T-cell (primary cell): ENCODE data around the gene TOMM22. TPM values are rescaled to one million over a fixed set of nuclear protein-coding genes. Genes with fewer than 3 reads are reported as not detected.
A peak's percentile ranks its signal among the peaks of the same experiment; 100 is the strongest.

Source experiments
- ATAC-seq, 4 experiments: fragments of 200-7000 bp in 3 of 4; fragments of 150-1000 bp in 1 of 4; cut with Tn5 transposase; replicated peaks in 1 of 4; 1 replicate in 3 of 4; 2 replicates in 1 of 4; pipeline ENCODE4 v1.10.0; 2021; ENCODE audit warnings: moderate library complexity in 3 of 4, mild to moderate bottlenecking in 2 of 4, moderate number of reproducible peaks in 1 of 4
- CTCF ChIA-PET, 2 donors: fragments of 300-600 bp; sonication (Branson Sonifier 250); formaldehyde crosslinking; loops; one replicate each; lab custom pipeline; 2022; ENCODE audit warnings: antibody characterized with exemption in 2 of 2; lab: Charles Lee
- POLR2A ChIA-PET, 2 donors: fragments of 300-600 bp; sonication (Branson Sonifier 250); formaldehyde crosslinking; loops; one replicate each; lab custom pipeline; 2022; ENCODE audit warnings: antibody characterized with exemption in 2 of 2; lab: Charles Lee
- DNase-seq, 35 experiments: peaks; one replicate each; pipeline versions ENCODE4 v3.0.0 to v3.0.0-alpha.2; 2013 to 2023
- H3K27ac ChIP-seq: one replicate; pipeline ENCODE4 v1.5.1; 2013; ENCODE audit warnings: low read length
- H3K27me3 ChIP-seq, 2 experiments: replicated peaks in 1 of 2; 1 replicate in 1 of 2; 2 replicates in 1 of 2; pipeline versions ENCODE4 v1.6.1 to v1.7.0; 2013; ENCODE audit warnings: low read length in 1 of 2, mixed read lengths in 1 of 2; ENCODE audit not compliant: control insufficient read depth in 2 of 2, insufficient read depth in 2 of 2; ENCODE audit errors: extremely low read depth in 1 of 2
- H3K36me3 ChIP-seq, 2 donors: 1 replicate in 1 of 2; 2 replicates in 1 of 2; pipeline versions ENCODE4 v1.6.1 to v1.7.0; 2013; ENCODE audit warnings: low read length in 1 of 2; ENCODE audit not compliant: control insufficient read depth in 2 of 2, insufficient read depth in 1 of 2; ENCODE audit errors: extremely low read depth in 1 of 2
- H3K4me1 ChIP-seq, 2 experiments: 1 replicate in 1 of 2; 2 replicates in 1 of 2; pipeline versions ENCODE4 v1.6.1 to v1.7.0; 2013; ENCODE audit warnings: low read length in 2 of 2, mixed read lengths in 1 of 2; ENCODE audit not compliant: insufficient read depth in 2 of 2, control insufficient read depth in 1 of 2; ENCODE audit errors: extremely low read depth in 1 of 2
- H3K4me3 ChIP-seq, 2 donors: 1 replicate in 1 of 2; 2 replicates in 1 of 2; pipeline versions ENCODE4 v1.5.1 to v1.7.0; 2013; ENCODE audit warnings: mild to moderate bottlenecking in 2 of 2, low read length in 1 of 2, moderate library complexity in 1 of 2; ENCODE audit not compliant: control insufficient read depth in 1 of 2; ENCODE audit errors: extremely low read depth in 1 of 2
- H3K9me3 ChIP-seq: 2 replicates; pipeline ENCODE4 v1.7.0; 2013
- H3K27ac Mint-ChIP-seq, 2 donors: one replicate each; pipeline ENCODE4 v1.8.0; 2020 to 2021; ENCODE audit warnings: mild to moderate bottlenecking in 2 of 2, mixed read lengths in 2 of 2
- H3K27me3 Mint-ChIP-seq, 2 donors: one replicate each; pipeline ENCODE4 v1.8.0; 2021 to 2022; ENCODE audit warnings: mixed read lengths in 2 of 2
- H3K36me3 Mint-ChIP-seq: one replicate; pipeline ENCODE4 v1.8.0; 2021; ENCODE audit warnings: mixed read lengths
- H3K4me1 Mint-ChIP-seq, 3 donors: one replicate each; pipeline ENCODE4 v1.8.0; 2020 to 2022; ENCODE audit warnings: mixed read lengths in 3 of 3, mild to moderate bottlenecking in 1 of 3
- H3K4me3 Mint-ChIP-seq, 3 donors: one replicate each; pipeline ENCODE4 v1.8.0; 2020 to 2022; ENCODE audit warnings: mild to moderate bottlenecking in 3 of 3, mixed read lengths in 3 of 3, moderate library complexity in 3 of 3
- H3K9me3 Mint-ChIP-seq, 3 donors: one replicate each; pipeline ENCODE4 v1.8.0; 2020 to 2022; ENCODE audit warnings: mixed read lengths in 3 of 3
- WGBS: methylation state at CpG from one replicate; pipeline ENCODE4 v1.1.5; 2013; ENCODE audit warnings: missing lambda C conversion rate; ENCODE audit not compliant: insufficient coverage; 5-methylcytosine and 5-hydroxymethylcytosine counted together
- total RNA-seq, 35 experiments: library from RNA in 6 of 35; stranded (reverse) in 6 of 35; fragments of 120-200 nt in 1 of 35; gene quantifications; one replicate each; pipeline versions ENCODE4 v1.2.1 to v1.2.4 and lab custom pipeline; 2013 to 2026

Gene TOMM22
- total RNA-seq, 5 donors from 2014 or later (not counting 1 experiment from before 2014, with no cell fraction given) = 52.4 to 58.1 (median 53.3) TPM

DNA sequence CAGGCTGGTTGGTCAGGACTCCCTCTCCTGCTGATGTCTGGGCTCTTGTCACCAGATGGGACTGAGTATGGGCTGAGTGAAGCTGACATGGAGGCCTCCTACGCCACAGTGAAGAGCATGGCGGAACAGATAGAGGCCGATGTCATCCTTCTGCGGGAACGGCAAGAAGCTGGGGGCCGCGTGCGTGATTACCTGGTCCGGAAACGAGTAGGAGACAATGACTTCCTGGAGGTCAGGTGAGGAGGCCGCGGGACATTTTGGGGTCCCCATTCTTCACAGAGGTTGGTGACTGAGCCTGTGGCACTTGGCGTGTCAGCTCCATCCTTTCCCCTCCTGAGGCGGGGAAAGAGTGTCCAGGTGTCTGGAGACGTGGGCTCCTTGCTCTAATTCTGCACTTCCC, 34.1 kb downstream of the TOMM22 start:
- ChIA-PET CTCF (interaction anchor here in 1 of 2 donors (0.5 to 1.2 kb wide), 2 partner anchors 9 to 1294 kb away, joined by 4 to 5 read pairs; no protein-coding TSS in a partner anchor), POLR2A (interaction anchor here in 1 of 2 donors (1.7 kb wide), 1 partner anchor 17 kb away, joined by 6 read pairs; no protein-coding TSS in a partner anchor)
- no peak for ATAC-seq
- no peak overlapping the region for H3K4me3 Mint-ChIP-seq
- peaks cover 42 to 53% (median 45%) of the 10 kb centered on the region in 3 donors for H3K4me1 Mint-ChIP-seq
- H3K27ac ChIP-seq = no peak overlapping the region
- H3K4me3 ChIP-seq = no peak overlapping the region
- no peaks in the 10 kb centered on the region for H3K27me3 Mint-ChIP-seq
- no peaks in the 10 kb centered on the region for H3K27me3 ChIP-seq
- H3K36me3 Mint-ChIP-seq = peaks cover 50% of the 10 kb centered on the region
- H3K9me3 Mint-ChIP-seq = no peaks in the 10 kb centered on the region
- H3K36me3 ChIP-seq = peaks cover 10 to 66% of the 10 kb centered on the region in 2 donors
- DNase-seq = no peak
- H3K27ac Mint-ChIP-seq = peak overlapping the region in 1 of 2 donors; percentile 11
- H3K4me1 ChIP-seq = peaks cover 0 to 22% of the 10 kb centered on the region in 2 experiments
- 98% methylated on average over 11 of the region's 15 CpGs for WGBS
- H3K9me3 ChIP-seq = no peaks in the 10 kb centered on the region

DNA sequence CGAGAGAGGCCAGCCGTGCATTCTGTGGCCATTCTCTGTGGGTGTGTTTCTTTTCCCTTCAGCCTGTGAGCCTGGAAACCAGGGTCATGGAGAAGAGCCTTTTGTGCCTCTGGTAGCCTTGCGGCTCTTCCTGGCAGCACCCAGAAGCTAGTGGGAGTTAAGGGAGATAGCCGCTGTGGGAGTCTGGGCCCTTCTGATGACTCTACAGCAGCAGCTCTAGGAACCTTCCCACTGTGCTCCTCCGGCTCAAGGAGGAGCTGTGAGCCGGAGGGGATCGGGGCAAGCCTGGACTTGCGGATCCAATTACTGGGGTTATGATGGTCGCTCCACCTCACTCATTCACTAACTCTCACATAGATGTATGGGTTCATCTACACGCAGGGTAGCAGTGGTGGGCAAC, 34.5 kb downstream of the TOMM22 start:
- DNase-seq (no peak), ATAC-seq (no peak)
- 97% methylated on average over 8 of the region's 10 CpGs for WGBS
- Histone ChIP-seq H3K9me3 (no peaks in the 10 kb centered on the region), H3K27me3 (no peaks in the 10 kb centered on the region), H3K4me1 (peaks cover 0 to 22% of the 10 kb centered on the region in 2 experiments), H3K36me3 (peaks cover 10 to 64% of the 10 kb centered on the region in 2 donors), H3K4me3 (no peak overlapping the region), H3K27ac (no peak overlapping the region)
- peaks cover 48% of the 10 kb centered on the region for H3K36me3 Mint-ChIP-seq
- H3K27ac Mint-ChIP-seq = no peak overlapping the region
- no peak overlapping the region for H3K4me3 Mint-ChIP-seq
- POLR2A ChIA-PET = no interaction called here
- H3K27me3 Mint-ChIP-seq = no peaks in the 10 kb centered on the region
- CTCF ChIA-PET = interaction anchor here in 1 of 2 donors (0.5 kb wide), 1 partner anchor 1294 kb away, joined by 5 read pairs; no protein-coding TSS in a partner anchor
- peaks cover 38 to 49% (median 41%) of the 10 kb centered on the region in 3 donors for H3K4me1 Mint-ChIP-seq
- no peaks in the 10 kb centered on the region for H3K9me3 Mint-ChIP-seq

DNA sequence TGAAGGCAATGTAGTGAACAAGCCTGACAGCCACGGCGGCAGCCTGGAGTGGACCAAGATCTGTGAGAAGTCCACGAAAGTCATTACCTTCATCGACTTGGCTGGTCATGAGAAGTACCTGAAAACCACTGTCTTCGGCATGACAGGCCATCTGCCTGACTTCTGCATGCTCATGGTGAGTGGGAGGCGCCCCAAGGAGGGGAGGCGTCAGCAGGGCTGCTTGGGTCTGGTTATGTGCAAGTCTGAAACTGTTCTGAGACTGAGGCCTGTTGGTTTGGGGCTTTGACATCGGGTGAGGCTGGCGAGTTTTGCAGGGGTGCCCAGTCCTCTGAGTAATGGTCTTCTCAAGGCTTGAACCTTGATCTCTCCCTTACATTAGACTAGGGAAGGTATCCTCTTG, 35.1 kb downstream of the TOMM22 start:
- H3K36me3 Mint-ChIP-seq = peaks cover 51% of the 10 kb centered on the region
- Histone ChIP-seq H3K27me3 (no peaks in the 10 kb centered on the region), H3K36me3 (peaks cover 14 to 68% of the 10 kb centered on the region in 2 donors), H3K27ac (no peak overlapping the region), H3K9me3 (no peaks in the 10 kb centered on the region), H3K4me3 (no peak overlapping the region), H3K4me1 (peaks cover 0 to 22% of the 10 kb centered on the region in 2 experiments)
- CTCF ChIA-PET = no interaction called here
- no peaks in the 10 kb centered on the region for H3K27me3 Mint-ChIP-seq
- H3K4me1 Mint-ChIP-seq = peaks cover 36 to 45% (median 40%) of the 10 kb centered on the region in 3 donors
- POLR2A ChIA-PET = no interaction called here
- H3K4me3 Mint-ChIP-seq = no peak overlapping the region
- DNase-seq = no peak
- H3K9me3 Mint-ChIP-seq = no peaks in the 10 kb centered on the region
- H3K27ac Mint-ChIP-seq = no peak overlapping the region
- ATAC-seq = no peak
- 95% methylated on average over 8 of the region's 9 CpGs for WGBS

DNA sequence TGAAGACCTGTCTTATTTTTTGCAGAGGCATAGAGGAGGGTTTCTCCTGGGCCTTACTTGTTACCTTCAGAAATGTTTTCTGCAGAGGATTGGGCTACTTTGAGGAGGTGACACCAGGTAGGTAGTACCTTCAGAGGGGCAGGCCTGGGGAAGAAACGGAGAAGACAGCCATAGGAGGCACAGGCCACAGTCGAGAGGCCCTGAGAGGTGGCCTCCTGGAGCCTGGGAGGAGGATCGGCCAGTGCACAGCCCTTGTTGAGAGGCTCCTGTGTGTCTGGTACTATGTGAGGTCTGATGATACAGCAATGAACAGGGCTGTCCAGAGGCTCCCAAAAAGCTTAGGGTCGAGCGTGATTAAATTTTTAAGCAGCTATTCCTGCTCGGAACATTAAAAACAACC, 35.5 kb downstream of the TOMM22 start:
- Histone ChIP-seq H3K4me3 (no peak overlapping the region), H3K36me3 (peaks cover 14 to 65% of the 10 kb centered on the region in 2 donors), H3K4me1 (peaks cover 0 to 22% of the 10 kb centered on the region in 2 experiments), H3K27ac (no peak overlapping the region), H3K9me3 (no peaks in the 10 kb centered on the region), H3K27me3 (no peaks in the 10 kb centered on the region)
- Mint-ChIP-seq H3K27ac (no peak overlapping the region), H3K4me1 (peaks cover 33 to 41% (median 36%) of the 10 kb centered on the region in 3 donors), H3K36me3 (peaks cover 47% of the 10 kb centered on the region), H3K4me3 (no peak overlapping the region), H3K9me3 (no peaks in the 10 kb centered on the region), H3K27me3 (no peaks in the 10 kb centered on the region)
- 94% methylated on average over 3 of the region's 6 CpGs for WGBS
- DNase-seq = no peak
- no peak for ATAC-seq
- ChIA-PET POLR2A (no interaction called here), CTCF (no interaction called here)

DNA sequence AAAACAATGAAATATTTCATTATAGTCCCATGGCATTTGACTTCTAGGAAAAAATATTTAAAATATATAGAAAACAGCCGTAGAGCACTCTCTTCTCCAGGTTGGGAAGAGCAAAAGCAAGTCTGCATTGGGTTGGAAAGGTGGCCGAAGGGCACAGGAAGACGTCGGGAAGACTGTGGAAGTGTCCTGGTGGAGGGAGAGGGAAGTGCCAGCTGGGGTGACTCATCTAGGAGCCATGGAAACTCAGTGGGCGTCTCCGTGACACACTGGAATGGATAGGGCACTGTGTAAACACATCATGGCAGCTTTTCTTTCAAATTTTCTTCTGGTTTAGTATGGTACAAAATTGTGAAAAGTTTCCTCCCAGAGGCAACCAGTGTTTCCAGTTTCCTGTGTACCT, 36.7 kb downstream of the TOMM22 start:
- H3K9me3 Mint-ChIP-seq = no peaks in the 10 kb centered on the region
- peaks cover 44% of the 10 kb centered on the region for H3K36me3 Mint-ChIP-seq
- H3K27ac Mint-ChIP-seq = no peak overlapping the region
- H3K9me3 ChIP-seq = no peaks in the 10 kb centered on the region
- DNase-seq (no peak), ATAC-seq (no peak)
- no peak overlapping the region for H3K27ac ChIP-seq
- no peak overlapping the region for H3K4me3 ChIP-seq
- no peak overlapping the region for H3K4me3 Mint-ChIP-seq
- 85% methylated on average over 5 of the region's 6 CpGs for WGBS
- H3K4me1 Mint-ChIP-seq = peaks cover 21 to 30% (median 24%) of the 10 kb centered on the region in 3 donors
- POLR2A ChIA-PET = interaction anchor here in 1 of 2 donors (1.1 kb wide), 1 partner anchor 13 kb away, joined by 4 read pairs; the partner anchor contains the start of gene GTPBP1
- CTCF ChIA-PET = interaction anchor here in 1 of 2 donors (0.7 kb wide), 1 partner anchor 29 kb away, joined by 3 read pairs; no protein-coding TSS in a partner anchor
- H3K27me3 Mint-ChIP-seq = no peaks in the 10 kb centered on the region
- peaks cover 0 to 13% of the 10 kb centered on the region in 2 experiments for H3K4me1 ChIP-seq
- no peaks in the 10 kb centered on the region for H3K27me3 ChIP-seq
- H3K36me3 ChIP-seq = peaks cover 12 to 69% of the 10 kb centered on the region in 2 donors

DNA sequence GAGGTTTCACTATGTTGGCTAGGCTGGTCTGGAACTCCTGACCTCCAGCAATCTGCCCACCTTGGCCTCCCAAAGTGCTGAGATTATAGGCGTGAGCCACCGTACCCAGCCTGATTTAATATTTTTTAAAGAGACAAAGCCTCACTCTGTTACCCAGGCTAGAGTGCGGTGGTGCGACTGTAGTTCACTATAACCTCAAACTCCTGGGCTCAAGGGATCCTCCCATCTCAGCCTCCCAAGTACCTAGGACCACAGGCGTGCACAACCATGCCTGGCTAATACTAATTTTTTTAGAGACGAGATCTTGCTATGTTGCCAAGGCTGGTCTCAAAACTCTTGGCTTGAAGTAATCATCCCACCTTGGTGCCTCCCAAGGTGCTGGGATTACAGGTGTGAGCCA, 37.4 kb downstream of the TOMM22 start:
- Histone ChIP-seq H3K4me1 (peaks cover 0 to 8% of the 10 kb centered on the region in 2 experiments), H3K9me3 (no peaks in the 10 kb centered on the region), H3K27me3 (no peaks in the 10 kb centered on the region), H3K4me3 (no peak overlapping the region), H3K36me3 (peaks cover 9 to 77% of the 10 kb centered on the region in 2 donors), H3K27ac (no peak overlapping the region)
- Mint-ChIP-seq H3K36me3 (peaks cover 47% of the 10 kb centered on the region), H3K9me3 (no peaks in the 10 kb centered on the region), H3K27ac (no peak overlapping the region), H3K4me1 (peaks cover 16 to 22% (median 17%) of the 10 kb centered on the region in 3 donors), H3K4me3 (no peak overlapping the region), H3K27me3 (no peaks in the 10 kb centered on the region)
- WGBS = 95% methylated on average over 5 of the region's 6 CpGs
- DNase-seq = no peak
- ATAC-seq = no peak
- ChIA-PET POLR2A (interaction anchor here in 1 of 2 donors (0.9 kb wide), 1 partner anchor 29 kb away, joined by 6 read pairs; no protein-coding TSS in a partner anchor), CTCF (interaction anchor here in 1 of 2 donors (0.7 kb wide), 1 partner anchor 28 kb away, joined by 3 read pairs; no protein-coding TSS in a partner anchor)
